NB4 (cell line): Measurements from ENCODE around the gene EIF2B5.

Experiments used
- MYC ChIP-seq: IDR thresholded peaks from 2 replicates; pipeline ENCODE4 v1.6.1; 2011; ENCODE audit warnings: low read depth, low read length
- POLR2A ChIP-seq: IDR thresholded peaks from 2 replicates; pipeline ENCODE4 v1.6.1; 2011; ENCODE audit warnings: mild to moderate bottlenecking; ENCODE audit not compliant: insufficient read length; ENCODE audit errors: extremely low read depth
- TF ChIP-seq, protein P1 (sequence below): IDR thresholded peaks from one replicate; pipeline ENCODE4 v1.5.1; 2012; ENCODE audit warnings: low read depth, low read length
- TF ChIP-seq, protein P2 (sequence below): IDR thresholded peaks from 2 replicates; pipeline ENCODE4 v1.6.1; 2011; ENCODE audit warnings: low read depth, low read length

DNA sequence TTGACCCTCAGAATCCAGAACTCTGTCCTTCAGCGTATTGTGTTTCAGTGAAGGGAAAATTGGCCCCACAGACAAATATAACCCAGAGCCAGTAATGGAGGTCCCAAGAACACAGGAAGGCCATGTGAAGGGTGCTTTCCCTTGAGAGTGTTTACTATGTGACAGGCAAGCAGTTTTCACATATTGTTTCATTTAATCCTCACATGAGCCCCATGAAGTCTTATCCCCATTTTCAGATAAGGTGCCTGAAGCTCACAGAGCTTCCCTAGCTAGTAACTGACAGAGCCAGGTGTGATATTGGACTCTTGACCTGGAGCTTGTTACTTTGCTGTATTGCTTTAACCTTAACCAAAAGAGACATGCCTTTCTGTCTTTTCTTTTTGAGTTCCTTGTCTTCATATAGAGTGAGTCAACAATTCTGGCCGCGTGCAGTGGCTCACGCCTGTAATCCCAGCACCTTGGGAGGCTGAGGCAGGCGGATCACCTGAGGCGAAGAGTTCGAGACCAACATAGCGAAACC lies 10.7 kb downstream of the EIF2B5 start:
- TF ChIP-seq, protein P1, sequence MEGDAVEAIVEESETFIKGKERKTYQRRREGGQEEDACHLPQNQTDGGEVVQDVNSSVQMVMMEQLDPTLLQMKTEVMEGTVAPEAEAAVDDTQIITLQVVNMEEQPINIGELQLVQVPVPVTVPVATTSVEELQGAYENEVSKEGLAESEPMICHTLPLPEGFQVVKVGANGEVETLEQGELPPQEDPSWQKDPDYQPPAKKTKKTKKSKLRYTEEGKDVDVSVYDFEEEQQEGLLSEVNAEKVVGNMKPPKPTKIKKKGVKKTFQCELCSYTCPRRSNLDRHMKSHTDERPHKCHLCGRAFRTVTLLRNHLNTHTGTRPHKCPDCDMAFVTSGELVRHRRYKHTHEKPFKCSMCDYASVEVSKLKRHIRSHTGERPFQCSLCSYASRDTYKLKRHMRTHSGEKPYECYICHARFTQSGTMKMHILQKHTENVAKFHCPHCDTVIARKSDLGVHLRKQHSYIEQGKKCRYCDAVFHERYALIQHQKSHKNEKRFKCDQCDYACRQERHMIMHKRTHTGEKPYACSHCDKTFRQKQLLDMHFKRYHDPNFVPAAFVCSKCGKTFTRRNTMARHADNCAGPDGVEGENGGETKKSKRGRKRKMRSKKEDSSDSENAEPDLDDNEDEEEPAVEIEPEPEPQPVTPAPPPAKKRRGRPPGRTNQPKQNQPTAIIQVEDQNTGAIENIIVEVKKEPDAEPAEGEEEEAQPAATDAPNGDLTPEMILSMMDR = no peak
- TF ChIP-seq, protein P2, sequence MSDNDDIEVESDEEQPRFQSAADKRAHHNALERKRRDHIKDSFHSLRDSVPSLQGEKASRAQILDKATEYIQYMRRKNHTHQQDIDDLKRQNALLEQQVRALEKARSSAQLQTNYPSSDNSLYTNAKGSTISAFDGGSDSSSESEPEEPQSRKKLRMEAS = no peak
- TF ChIP-seq POLR2A = no peak
- no peak for TF ChIP-seq MYC
